HG02981 (cell line): ENCODE results near the gene OLA1.
A peak's percentile ranks its signal among the peaks of the same experiment; 100 is the strongest.
"Not testable (repeated sequence)": the region's sequence is repeated elsewhere in the genome, so short reads cannot be mapped to it uniquely, and the experiment has no call there.

Experiments
- ATAC-seq: cut with Tn5 transposase; IDR thresholded peaks from one replicate; pipeline ENCODE4 v1.9.1; 2021; ENCODE audit warnings: mild to moderate bottlenecking, moderate library complexity; ENCODE audit not compliant: unreplicated experiment

Gene OLA1

GRCh38 chr2:174248187-174248997 is at the start of gene OLA1:
TSS of gene OLA1 (minus strand) at chr2:174248532. CDS start at chr2:174246815, 1,717 bp downstream.
- ATAC-seq, result peak; percentile 98

GRCh38 chr2:174292908-174293307 is 44.6 kb upstream of the OLA1 start:
- no peak for ATAC-seq

- ATAC-seq, result no peak
Measured at GRCh38 chr2:174286172-174286571, 37.8 kb upstream of the OLA1 start.

- no peak for ATAC-seq
Measured at GRCh38 chr2:174282441-174282840, 34.1 kb upstream of the OLA1 start.

- ATAC-seq, result no peak
Measured at GRCh38 chr2:174281736-174282135, 33.4 kb upstream of the OLA1 start.

- ATAC-seq, result no peak
Measured at GRCh38 chr2:174280596-174280995, 32.3 kb upstream of the OLA1 start.

GRCh38 chr2:174270263-174270662 is 21.9 kb upstream of the OLA1 start:
- ATAC-seq, result not testable (repeated sequence)

GRCh38 chr2:174266288-174266687 is 18.0 kb upstream of the OLA1 start:
- no peak for ATAC-seq

GRCh38 chr2:174263997-174264396 is 15.7 kb upstream of the OLA1 start:
- ATAC-seq, result no peak

- ATAC-seq, result no peak
Measured at GRCh38 chr2:174259981-174260380, 11.6 kb upstream of the OLA1 start.

- no peak for ATAC-seq
Measured at GRCh38 chr2:174254267-174254666, 5.9 kb upstream of the OLA1 start.

GRCh38 chr2:174248998-174249592 is 763 bp upstream of the OLA1 start:
- no peak for ATAC-seq

- ATAC-seq, result peak; percentile 5
Measured at GRCh38 chr2:174247474-174248186, 702 bp downstream of the OLA1 start.

- no peak for ATAC-seq
Measured at GRCh38 chr2:174246944-174247381, 1.4 kb downstream of the OLA1 start.

GRCh38 chr2:174245628-174246027 is 2.7 kb downstream of the OLA1 start:
- not testable (repeated sequence) for ATAC-seq

- no peak for ATAC-seq
Measured at GRCh38 chr2:174245065-174245464, 3.3 kb downstream of the OLA1 start.

- no peak for ATAC-seq
Measured at GRCh38 chr2:174243812-174244211, 4.5 kb downstream of the OLA1 start.

- ATAC-seq, result no peak
Measured at GRCh38 chr2:174240097-174240496, 8.2 kb downstream of the OLA1 start.

GRCh38 chr2:174236429-174236828 is 11.9 kb downstream of the OLA1 start:
- no peak for ATAC-seq

- no peak for ATAC-seq
Measured at GRCh38 chr2:174235680-174236079, 12.7 kb downstream of the OLA1 start.

GRCh38 chr2:174233771-174234275 is 14.5 kb downstream of the OLA1 start:
- ATAC-seq, result no peak
